ENCODE results near the gene UGT1A6. TPM values are rescaled to one million over a fixed set of nuclear protein-coding genes. Genes with fewer than 3 reads are reported as not detected.

The UGT1A6 gene
- total RNA-seq, 1 experiment from 2014 or later, result not detected

DNA sequence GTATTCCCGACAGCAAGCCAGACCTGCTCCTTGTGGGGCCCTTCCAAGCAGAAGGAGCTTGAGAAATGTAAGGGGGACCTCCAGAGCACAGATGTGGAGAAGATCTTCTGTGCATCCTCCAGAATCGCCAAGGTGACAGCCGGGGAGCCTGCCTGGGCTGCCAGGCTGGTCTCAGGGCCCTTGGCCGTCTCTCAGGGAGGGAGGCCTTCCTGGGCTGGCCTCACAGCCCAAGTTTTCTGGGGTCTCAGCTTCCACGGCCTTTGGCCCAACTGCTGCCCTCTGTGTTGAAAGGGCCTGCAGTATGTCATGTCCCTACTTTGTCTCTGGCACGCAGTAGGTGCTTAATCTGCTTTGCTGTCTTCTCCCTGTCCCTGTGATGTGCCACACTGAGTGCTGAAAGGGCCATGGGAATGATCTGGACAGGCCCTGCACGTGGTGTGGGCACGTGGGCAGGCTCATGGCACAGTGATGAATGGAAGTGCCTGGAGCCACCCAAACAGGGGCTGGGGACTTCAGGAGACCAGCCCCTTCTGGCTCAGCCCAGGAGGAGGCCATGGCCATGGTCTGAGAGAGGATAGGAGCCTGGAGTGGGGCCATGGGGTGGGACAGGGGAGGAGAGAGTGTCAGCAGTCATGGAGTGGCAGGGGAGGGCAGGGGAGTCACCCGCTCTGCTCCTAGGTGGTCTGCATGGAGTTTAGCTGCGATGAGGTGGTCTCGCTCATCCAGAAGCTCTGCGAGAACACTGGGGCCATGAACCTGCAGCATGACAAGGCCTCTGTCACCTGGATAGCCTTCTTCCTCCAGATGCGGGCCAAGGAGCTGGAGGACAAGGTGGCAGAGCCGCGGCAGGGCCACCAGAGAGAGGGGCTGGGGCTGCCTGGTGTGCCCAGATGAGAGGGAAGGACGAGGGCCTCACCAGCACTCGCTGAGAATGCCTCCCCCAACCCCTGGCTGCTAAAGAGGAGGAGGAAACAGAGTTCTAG, 126.2 kb downstream of the UGT1A6 start:
- DNase-seq (ENCODE audit: low spot score) (no peak), ATAC-seq (no peak)
- Mint-ChIP-seq H3K27ac (no peak overlapping the region), H3K4me3 (no peak overlapping the region), H3K36me3 (no peaks in the 10 kb centered on the region), H3K27me3 (ENCODE audit: low read depth) (no peaks in the 10 kb centered on the region), H3K4me1 (no peaks in the 10 kb centered on the region), H3K9me3 (peaks cover 2% of the 10 kb centered on the region; the same call in 1 of the 2 replicates)
- POLR2A ChIA-PET, result no interaction called here
- TF ChIP-seq ZNF138 (CRISPR knock-in tag; conservative IDR thresholded peaks at IDR 0.05) (no peak), CREM (CRISPR knock-in tag; IDR thresholded peaks at IDR 0.05) (no peak), GTF2I (CRISPR knock-in tag; conservative IDR thresholded peaks at IDR 0.05) (no peak), ZNF671 (CRISPR knock-in tag; IDR thresholded peaks at IDR 0.05) (no peak), CREB1 (CRISPR knock-in tag; IDR thresholded peaks at IDR 0.05) (no peak), TEAD4 (CRISPR knock-in tag; IDR thresholded peaks at IDR 0.05) (no peak), ZNF232 (CRISPR knock-in tag; IDR thresholded peaks at IDR 0.05) (no peak)
- TF ChIP-seq, protein P1, sequence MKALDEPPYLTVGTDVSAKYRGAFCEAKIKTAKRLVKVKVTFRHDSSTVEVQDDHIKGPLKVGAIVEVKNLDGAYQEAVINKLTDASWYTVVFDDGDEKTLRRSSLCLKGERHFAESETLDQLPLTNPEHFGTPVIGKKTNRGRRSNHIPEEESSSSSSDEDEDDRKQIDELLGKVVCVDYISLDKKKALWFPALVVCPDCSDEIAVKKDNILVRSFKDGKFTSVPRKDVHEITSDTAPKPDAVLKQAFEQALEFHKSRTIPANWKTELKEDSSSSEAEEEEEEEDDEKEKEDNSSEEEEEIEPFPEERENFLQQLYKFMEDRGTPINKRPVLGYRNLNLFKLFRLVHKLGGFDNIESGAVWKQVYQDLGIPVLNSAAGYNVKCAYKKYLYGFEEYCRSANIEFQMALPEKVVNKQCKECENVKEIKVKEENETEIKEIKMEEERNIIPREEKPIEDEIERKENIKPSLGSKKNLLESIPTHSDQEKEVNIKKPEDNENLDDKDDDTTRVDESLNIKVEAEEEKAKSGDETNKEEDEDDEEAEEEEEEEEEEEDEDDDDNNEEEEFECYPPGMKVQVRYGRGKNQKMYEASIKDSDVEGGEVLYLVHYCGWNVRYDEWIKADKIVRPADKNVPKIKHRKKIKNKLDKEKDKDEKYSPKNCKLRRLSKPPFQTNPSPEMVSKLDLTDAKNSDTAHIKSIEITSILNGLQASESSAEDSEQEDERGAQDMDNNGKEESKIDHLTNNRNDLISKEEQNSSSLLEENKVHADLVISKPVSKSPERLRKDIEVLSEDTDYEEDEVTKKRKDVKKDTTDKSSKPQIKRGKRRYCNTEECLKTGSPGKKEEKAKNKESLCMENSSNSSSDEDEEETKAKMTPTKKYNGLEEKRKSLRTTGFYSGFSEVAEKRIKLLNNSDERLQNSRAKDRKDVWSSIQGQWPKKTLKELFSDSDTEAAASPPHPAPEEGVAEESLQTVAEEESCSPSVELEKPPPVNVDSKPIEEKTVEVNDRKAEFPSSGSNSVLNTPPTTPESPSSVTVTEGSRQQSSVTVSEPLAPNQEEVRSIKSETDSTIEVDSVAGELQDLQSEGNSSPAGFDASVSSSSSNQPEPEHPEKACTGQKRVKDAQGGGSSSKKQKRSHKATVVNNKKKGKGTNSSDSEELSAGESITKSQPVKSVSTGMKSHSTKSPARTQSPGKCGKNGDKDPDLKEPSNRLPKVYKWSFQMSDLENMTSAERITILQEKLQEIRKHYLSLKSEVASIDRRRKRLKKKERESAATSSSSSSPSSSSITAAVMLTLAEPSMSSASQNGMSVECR (CRISPR knock-in tag; IDR thresholded peaks at IDR 0.05; ENCODE audit: borderline replicate concordance), result no peak
- TF ChIP-seq, protein P2, sequence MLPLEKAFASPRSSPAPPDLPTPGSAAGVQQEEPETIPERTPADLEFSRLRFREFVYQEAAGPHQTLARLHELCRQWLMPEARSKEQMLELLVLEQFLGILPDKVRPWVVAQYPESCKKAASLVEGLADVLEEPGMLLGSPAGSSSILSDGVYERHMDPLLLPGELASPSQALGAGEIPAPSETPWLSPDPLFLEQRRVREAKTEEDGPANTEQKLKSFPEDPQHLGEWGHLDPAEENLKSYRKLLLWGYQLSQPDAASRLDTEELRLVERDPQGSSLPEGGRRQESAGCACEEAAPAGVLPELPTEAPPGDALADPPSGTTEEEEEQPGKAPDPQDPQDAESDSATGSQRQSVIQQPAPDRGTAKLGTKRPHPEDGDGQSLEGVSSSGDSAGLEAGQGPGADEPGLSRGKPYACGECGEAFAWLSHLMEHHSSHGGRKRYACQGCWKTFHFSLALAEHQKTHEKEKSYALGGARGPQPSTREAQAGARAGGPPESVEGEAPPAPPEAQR (CRISPR knock-in tag; IDR thresholded peaks at IDR 0.05), result no peak
- TF ChIP-seq, protein P3, sequence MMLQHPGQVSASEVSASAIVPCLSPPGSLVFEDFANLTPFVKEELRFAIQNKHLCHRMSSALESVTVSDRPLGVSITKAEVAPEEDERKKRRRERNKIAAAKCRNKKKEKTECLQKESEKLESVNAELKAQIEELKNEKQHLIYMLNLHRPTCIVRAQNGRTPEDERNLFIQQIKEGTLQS (CRISPR knock-in tag; conservative IDR thresholded peaks at IDR 0.05), result no peak
- CTCF ChIA-PET, result interaction anchor here (1.3 kb wide), 1 partner anchor 14 kb away, joined by 3 read pairs; no protein-coding TSS in a partner anchor

DNA sequence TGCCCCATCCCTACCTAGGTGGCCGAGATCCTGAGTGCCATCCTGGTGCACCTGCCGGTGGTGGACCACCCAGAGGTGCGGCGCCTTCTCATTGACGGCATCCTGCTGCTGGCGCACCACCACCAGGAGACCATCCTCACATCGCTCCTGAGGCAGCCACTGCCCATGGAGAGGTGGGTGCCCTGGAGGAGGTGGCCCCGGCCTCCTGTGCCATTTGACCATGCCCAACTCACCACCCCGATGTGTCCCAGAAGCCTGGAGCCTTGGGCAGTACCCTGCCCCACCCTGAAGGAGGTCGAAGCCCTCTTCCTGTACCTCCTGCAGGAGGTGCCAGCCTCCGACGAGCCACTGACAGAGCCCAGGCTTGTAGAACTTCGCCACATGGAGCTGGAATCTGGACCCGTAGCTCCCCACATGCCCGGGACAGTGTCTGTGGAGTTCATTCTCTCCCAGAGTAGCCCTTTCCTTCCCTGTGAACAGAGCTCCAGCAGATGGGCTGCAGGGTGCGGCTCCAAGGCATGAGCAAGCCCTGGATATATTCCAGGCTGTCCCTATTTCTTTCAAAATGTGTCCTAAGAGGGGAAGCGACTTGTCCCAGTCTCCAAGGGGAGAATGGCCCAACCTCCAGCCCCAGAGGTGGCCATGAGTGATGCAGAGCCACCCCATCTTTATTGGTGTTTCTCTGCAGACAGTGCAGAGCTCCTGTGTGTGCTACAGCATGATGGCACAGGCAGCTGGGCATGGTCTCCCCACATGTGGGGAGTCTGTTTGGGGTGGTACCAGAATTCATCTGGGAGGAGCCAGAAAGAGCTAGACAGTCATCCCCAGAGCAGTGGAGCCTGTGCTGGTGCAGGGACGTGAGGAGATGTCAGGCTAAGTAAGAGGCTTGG, 127.4 kb downstream of the UGT1A6 start:
- POLR2A ChIA-PET, result no interaction called here
- TF ChIP-seq TP53 (CRISPR knock-in tag; IDR thresholded peaks at IDR 0.05) (no peak), ZNF138 (CRISPR knock-in tag; conservative IDR thresholded peaks at IDR 0.05) (no peak)
- TF ChIP-seq, protein P4, sequence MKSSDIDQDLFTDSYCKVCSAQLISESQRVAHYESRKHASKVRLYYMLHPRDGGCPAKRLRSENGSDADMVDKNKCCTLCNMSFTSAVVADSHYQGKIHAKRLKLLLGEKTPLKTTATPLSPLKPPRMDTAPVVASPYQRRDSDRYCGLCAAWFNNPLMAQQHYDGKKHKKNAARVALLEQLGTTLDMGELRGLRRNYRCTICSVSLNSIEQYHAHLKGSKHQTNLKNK (CRISPR knock-in tag; IDR thresholded peaks at IDR 0.05), result no peak
- TF ChIP-seq, protein P5, sequence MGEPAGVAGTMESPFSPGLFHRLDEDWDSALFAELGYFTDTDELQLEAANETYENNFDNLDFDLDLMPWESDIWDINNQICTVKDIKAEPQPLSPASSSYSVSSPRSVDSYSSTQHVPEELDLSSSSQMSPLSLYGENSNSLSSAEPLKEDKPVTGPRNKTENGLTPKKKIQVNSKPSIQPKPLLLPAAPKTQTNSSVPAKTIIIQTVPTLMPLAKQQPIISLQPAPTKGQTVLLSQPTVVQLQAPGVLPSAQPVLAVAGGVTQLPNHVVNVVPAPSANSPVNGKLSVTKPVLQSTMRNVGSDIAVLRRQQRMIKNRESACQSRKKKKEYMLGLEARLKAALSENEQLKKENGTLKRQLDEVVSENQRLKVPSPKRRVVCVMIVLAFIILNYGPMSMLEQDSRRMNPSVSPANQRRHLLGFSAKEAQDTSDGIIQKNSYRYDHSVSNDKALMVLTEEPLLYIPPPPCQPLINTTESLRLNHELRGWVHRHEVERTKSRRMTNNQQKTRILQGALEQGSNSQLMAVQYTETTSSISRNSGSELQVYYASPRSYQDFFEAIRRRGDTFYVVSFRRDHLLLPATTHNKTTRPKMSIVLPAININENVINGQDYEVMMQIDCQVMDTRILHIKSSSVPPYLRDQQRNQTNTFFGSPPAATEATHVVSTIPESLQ (CRISPR knock-in tag; IDR thresholded peaks at IDR 0.05), result no peak
- CTCF ChIA-PET, result interaction anchor here (1.4 kb wide), 1 partner anchor 13 kb away, joined by 5 read pairs; no protein-coding TSS in a partner anchor
- Mint-ChIP-seq H3K4me3 (no peak overlapping the region), H3K36me3 (no peaks in the 10 kb centered on the region), H3K4me1 (peaks cover 5% of the 10 kb centered on the region; the same call in 1 of the 2 replicates), H3K9me3 (no peaks in the 10 kb centered on the region), H3K27ac (no peak overlapping the region), H3K27me3 (ENCODE audit: low read depth) (no peaks in the 10 kb centered on the region)
- no peak for ATAC-seq
- no peak for DNase-seq (ENCODE audit: low spot score)
